Smooth muscle cell of the umbilical artery (primary cell): ENCODE results near the gene FNDC3B. TPM values are rescaled to one million over a fixed set of nuclear protein-coding genes. Genes with fewer than 3 reads are reported as not detected.

ENCODE experiments used
- total RNA-seq: library from RNA; depleted of rRNA; stranded (reverse); fragments of >200 nt; gene quantifications from 2 replicates; pipeline ENCODE4 v1.2.3, GENCODE V29; 2014

FNDC3B gene
- total RNA-seq: 292 and 348 TPM in 2 replicates

GRCh38 chr3:172039436-172040077 lies at the start of gene FNDC3B:
FNDC3B (plus strand) TSS chr3:172039578; CDS start chr3:172112480, 72,902 bp downstream.

GRCh38 chr3:172447611-172448579 lies 408.5 kb downstream of the FNDC3B start, which contains the start of gene GHSR:
GHSR (minus strand) TSS chr3:172448456; CDS start chr3:172448413, 43 bp downstream.

Other genes starting within 250 kb of the FNDC3B start
- gene PLD1, start 229.1 kb upstream of the FNDC3B start, total RNA-seq: 22.4 and 39.2 TPM in 2 replicates
- not detected in 2 replicates for gene TMEM212, start 196.2 kb upstream of the FNDC3B start, total RNA-seq